ENCODE data around the gene NLGN1.

- TF ChIP-seq CTCF (IDR thresholded peaks at IDR 0.05; ENCODE audit: control extremely low read depth in 1 of 3, insufficient read depth in 1 of 3, low read depth in 1 of 3, low read length in 3 of 3), result no peak
- TF ChIP-seq POLR2A (IDR thresholded peaks at IDR 0.05; ENCODE audit: control extremely low read depth in 1 of 2, low read depth in 2 of 2, low read length in 2 of 2), result no peak
- no peak for TF ChIP-seq POLR2AphosphoS5 (IDR thresholded peaks at IDR 0.05; ENCODE audit: low read depth, low read length)
- TF ChIP-seq BACH1 (IDR thresholded peaks at IDR 0.05; ENCODE audit: low read length), result no peak
- no peak for TF ChIP-seq E2F6 (IDR thresholded peaks at IDR 0.05)
- TF ChIP-seq RAD21 (IDR thresholded peaks at IDR 0.05 in 1 of 2, conservative IDR thresholded peaks at IDR 0.05 in 1 of 2; ENCODE audit: low read depth in 2 of 2, low read length in 2 of 2), result no peak
- TF ChIP-seq SIN3A (conservative IDR thresholded peaks at IDR 0.05 in 1 of 2, IDR thresholded peaks at IDR 0.05 in 1 of 2; ENCODE audit: low read depth in 1 of 2, low read length in 2 of 2), result no peak
- no peak for TF ChIP-seq EP300 (IDR thresholded peaks at IDR 0.05; ENCODE audit: borderline replicate concordance in 1 of 2, low read depth in 2 of 2, low read length in 2 of 2)
Measured at GRCh38 chr3:173531602-173532001, 134.1 kb downstream of the NLGN1 start.
